ENCODE data around the gene ZNF674. TPM values are rescaled to one million over a fixed set of nuclear protein-coding genes. Genes with fewer than 3 reads are reported as not detected.
"Not testable (repeated sequence)": the region's sequence is repeated elsewhere in the genome, so short reads cannot be mapped to it uniquely, and the experiment has no call there.

Gene ZNF674
- total RNA-seq, 1 experiment from 2014 or later, result 1.6 TPM

GRCh38 chrX:46554942-46555341 lies 9.7 kb upstream of the ZNF674 start:
- no peak overlapping the region for H2AFZ ChIP-seq (ENCODE audit: low read length)
- H3K4me1 ChIP-seq (ENCODE audit: low read length), result no peaks in the 10 kb centered on the region
- H3K9me3 ChIP-seq (ENCODE audit: low read length), result no peaks in the 10 kb centered on the region
- H3K4me3 ChIP-seq (ENCODE audit: low read length), result no peak overlapping the region
- no peaks in the 10 kb centered on the region for H4K20me1 ChIP-seq (ENCODE audit: insufficient read depth, low read depth, low read length)
- H3K4me2 ChIP-seq (ENCODE audit: low read depth, low read length, poor library complexity, severe bottlenecking), result no peak overlapping the region
- no peak overlapping the region for H3K9ac ChIP-seq (ENCODE audit: low read length)
- H3K27ac ChIP-seq (ENCODE audit: low read length), result no peak overlapping the region
- H3K9me2 ChIP-seq (replicated peaks; ENCODE audit: insufficient read depth, low read length), result no peaks in the 10 kb centered on the region
- no peaks in the 10 kb centered on the region for H3K79me2 ChIP-seq (ENCODE audit: low read length)
- H3K36me3 ChIP-seq (ENCODE audit: insufficient read depth, low read length), result no peaks in the 10 kb centered on the region
- H3K27me3 ChIP-seq (ENCODE audit: low read length), result no peaks in the 10 kb centered on the region
- DNase-seq, result peak; percentile 51

GRCh38 chrX:46553935-46554334 lies 8.7 kb upstream of the ZNF674 start:
- Histone ChIP-seq H4K20me1 (ENCODE audit: insufficient read depth, low read depth, low read length) (no peaks in the 10 kb centered on the region), H3K27ac (ENCODE audit: low read length) (no peak overlapping the region), H3K9me3 (ENCODE audit: low read length) (no peaks in the 10 kb centered on the region), H3K27me3 (ENCODE audit: low read length) (no peaks in the 10 kb centered on the region), H3K4me2 (ENCODE audit: low read depth, low read length, poor library complexity, severe bottlenecking) (no peak overlapping the region), H3K9ac (ENCODE audit: low read length) (no peak overlapping the region), H3K79me2 (ENCODE audit: low read length) (no peaks in the 10 kb centered on the region), H3K4me1 (ENCODE audit: low read length) (no peaks in the 10 kb centered on the region), H3K4me3 (ENCODE audit: low read length) (no peak overlapping the region), H3K9me2 (replicated peaks; ENCODE audit: insufficient read depth, low read length) (no peaks in the 10 kb centered on the region), H3K36me3 (ENCODE audit: insufficient read depth, low read length) (no peaks in the 10 kb centered on the region), H2AFZ (ENCODE audit: low read length) (no peak overlapping the region)
- no peak for DNase-seq

- Histone ChIP-seq H3K4me1 (ENCODE audit: low read length) (peaks cover 2% of the 10 kb centered on the region), H3K9ac (ENCODE audit: low read length) (no peak overlapping the region), H3K4me2 (ENCODE audit: low read depth, low read length, poor library complexity, severe bottlenecking) (no peak overlapping the region)
These were observed 6.4 kb upstream of the ZNF674 start for GRCh38 chrX:46551494-46552128.

GRCh38 chrX:46549914-46550313 lies 4.7 kb upstream of the ZNF674 start:
- H3K9me3 ChIP-seq (ENCODE audit: low read length), result no peaks in the 10 kb centered on the region
- no peak overlapping the region for H3K4me3 ChIP-seq (ENCODE audit: low read length)
- no peak overlapping the region for H3K9ac ChIP-seq (ENCODE audit: low read length)
- H4K20me1 ChIP-seq (ENCODE audit: insufficient read depth, low read depth, low read length), result no peaks in the 10 kb centered on the region
- H2AFZ ChIP-seq (ENCODE audit: low read length), result no peak overlapping the region
- H3K27me3 ChIP-seq (ENCODE audit: low read length), result no peaks in the 10 kb centered on the region
- peaks cover 8% of the 10 kb centered on the region for H3K4me1 ChIP-seq (ENCODE audit: low read length)
- no peak overlapping the region for H3K27ac ChIP-seq (ENCODE audit: low read length)
- H3K9me2 ChIP-seq (replicated peaks; ENCODE audit: insufficient read depth, low read length), result no peaks in the 10 kb centered on the region
- no peak overlapping the region for H3K4me2 ChIP-seq (ENCODE audit: low read depth, low read length, poor library complexity, severe bottlenecking)
- H3K36me3 ChIP-seq (ENCODE audit: insufficient read depth, low read length), result peaks cover 3% of the 10 kb centered on the region; the same call in 1 of the 2 replicates
- DNase-seq, result no peak
- H3K79me2 ChIP-seq (ENCODE audit: low read length), result peaks cover 16% of the 10 kb centered on the region

More at GRCh38 chrX:46551494-46552128, 6.4 kb upstream of the ZNF674 start:
- H3K79me2 ChIP-seq (ENCODE audit: low read length), result peaks cover 4% of the 10 kb centered on the region
- H3K4me3 ChIP-seq (ENCODE audit: low read length), result no peak overlapping the region
- no peaks in the 10 kb centered on the region for H4K20me1 ChIP-seq (ENCODE audit: insufficient read depth, low read depth, low read length)
- no peaks in the 10 kb centered on the region for H3K27me3 ChIP-seq (ENCODE audit: low read length)
- H3K9me3 ChIP-seq (ENCODE audit: low read length), result no peaks in the 10 kb centered on the region
- peaks cover 3% of the 10 kb centered on the region; the same call in 1 of the 2 replicates for H3K36me3 ChIP-seq (ENCODE audit: insufficient read depth, low read length)
- no peak overlapping the region for H3K27ac ChIP-seq (ENCODE audit: low read length)
- DNase-seq, result no peak
- H3K9me2 ChIP-seq (replicated peaks; ENCODE audit: insufficient read depth, low read length), result no peaks in the 10 kb centered on the region
- no peak overlapping the region for H2AFZ ChIP-seq (ENCODE audit: low read length)

- Histone ChIP-seq H3K9ac (ENCODE audit: low read length) (no peak overlapping the region), H3K36me3 (ENCODE audit: insufficient read depth, low read length) (peaks cover 3% of the 10 kb centered on the region; the same call in 1 of the 2 replicates), H3K4me3 (ENCODE audit: low read length) (no peak overlapping the region), H3K27ac (ENCODE audit: low read length) (no peak overlapping the region), H3K4me1 (ENCODE audit: low read length) (peaks cover 22% of the 10 kb centered on the region), H3K9me3 (ENCODE audit: low read length) (no peaks in the 10 kb centered on the region), H3K79me2 (ENCODE audit: low read length) (peaks cover 16% of the 10 kb centered on the region), H3K4me2 (ENCODE audit: low read depth, low read length, poor library complexity, severe bottlenecking) (no peak overlapping the region), H4K20me1 (ENCODE audit: insufficient read depth, low read depth, low read length) (no peaks in the 10 kb centered on the region), H2AFZ (ENCODE audit: low read length) (no peak overlapping the region), H3K27me3 (ENCODE audit: low read length) (no peaks in the 10 kb centered on the region), H3K9me2 (replicated peaks; ENCODE audit: insufficient read depth, low read length) (no peaks in the 10 kb centered on the region)
- DNase-seq, result no peak
These were observed 2.6 kb upstream of the ZNF674 start for GRCh38 chrX:46547857-46548256.

GRCh38 chrX:46544527-46544926 lies 694 bp downstream of the ZNF674 start:
- H3K79me2 ChIP-seq (ENCODE audit: low read length), result peaks cover 16% of the 10 kb centered on the region
- not testable (repeated sequence) for H3K36me3 ChIP-seq (ENCODE audit: insufficient read depth, low read length); DNase-seq; H4K20me1 ChIP-seq (ENCODE audit: insufficient read depth, low read depth, low read length); H3K9me2 ChIP-seq (replicated peaks; ENCODE audit: insufficient read depth, low read length); H3K27me3 ChIP-seq (ENCODE audit: low read length); H3K9me3 ChIP-seq (ENCODE audit: low read length)
- peak overlapping the region; percentile 45; the same call in 1 of the 2 replicates for H3K27ac ChIP-seq (ENCODE audit: low read length)
- H3K4me3 ChIP-seq (ENCODE audit: low read length), result peak overlapping the region; percentile 84
- H2AFZ ChIP-seq (ENCODE audit: low read length), result 0 out of 2 replicates have a peak overlapping the region, but pooled peaks have one; percentile 60
- peaks cover 22% of the 10 kb centered on the region for H3K4me1 ChIP-seq (ENCODE audit: low read length)
- peak overlapping the region; percentile 85 for H3K9ac ChIP-seq (ENCODE audit: low read length)
- H3K4me2 ChIP-seq (ENCODE audit: low read depth, low read length, poor library complexity, severe bottlenecking), result peak overlapping the region; percentile 86

GRCh38 chrX:46543441-46543840 lies 1.8 kb downstream of the ZNF674 start:
- peak; percentile 55 for DNase-seq
- H2AFZ ChIP-seq (ENCODE audit: low read length), result no peak overlapping the region
- H3K79me2 ChIP-seq (ENCODE audit: low read length), result peaks cover 16% of the 10 kb centered on the region

GRCh38 chrX:46531442-46531841 lies 13.8 kb downstream of the ZNF674 start:
- Histone ChIP-seq H4K20me1 (ENCODE audit: insufficient read depth, low read depth, low read length) (no peaks in the 10 kb centered on the region), H3K9ac (ENCODE audit: low read length) (no peak overlapping the region), H3K36me3 (ENCODE audit: insufficient read depth, low read length) (no peaks in the 10 kb centered on the region), H3K4me1 (ENCODE audit: low read length) (no peaks in the 10 kb centered on the region), H3K9me2 (replicated peaks; ENCODE audit: insufficient read depth, low read length) (no peaks in the 10 kb centered on the region), H3K4me3 (ENCODE audit: low read length) (no peak overlapping the region), H3K9me3 (ENCODE audit: low read length) (no peaks in the 10 kb centered on the region), H2AFZ (ENCODE audit: low read length) (no peak overlapping the region), H3K4me2 (ENCODE audit: low read depth, low read length, poor library complexity, severe bottlenecking) (no peak overlapping the region), H3K79me2 (ENCODE audit: low read length) (no peaks in the 10 kb centered on the region), H3K27ac (ENCODE audit: low read length) (no peak overlapping the region), H3K27me3 (ENCODE audit: low read length) (no peaks in the 10 kb centered on the region)
- no peak for DNase-seq

More at GRCh38 chrX:46543441-46543840, 1.8 kb downstream of the ZNF674 start:
- H3K4me1 ChIP-seq (ENCODE audit: low read length), result peaks cover 22% of the 10 kb centered on the region
- H3K27me3 ChIP-seq (ENCODE audit: low read length), result no peaks in the 10 kb centered on the region
- no peaks in the 10 kb centered on the region for H3K9me2 ChIP-seq (replicated peaks; ENCODE audit: insufficient read depth, low read length)
- H3K4me2 ChIP-seq (ENCODE audit: low read depth, low read length, poor library complexity, severe bottlenecking), result no peak overlapping the region
- H3K36me3 ChIP-seq (ENCODE audit: insufficient read depth, low read length), result peaks cover 3% of the 10 kb centered on the region; the same call in 1 of the 2 replicates
- no peaks in the 10 kb centered on the region for H4K20me1 ChIP-seq (ENCODE audit: insufficient read depth, low read depth, low read length)
- H3K4me3 ChIP-seq (ENCODE audit: low read length), result no peak overlapping the region
- H3K27ac ChIP-seq (ENCODE audit: low read length), result no peak overlapping the region
- H3K9me3 ChIP-seq (ENCODE audit: low read length), result no peaks in the 10 kb centered on the region
- no peak overlapping the region for H3K9ac ChIP-seq (ENCODE audit: low read length)

Measured in Karpas-422 (cell line).